Liver (tissue), 3 donors: ENCODE measurements around the gene EDRF1.

Source experiments
- TAF1 ChIP-seq: conservative IDR thresholded peaks from 2 replicates; pipeline ENCODE4 v1.6.1; 2016; ENCODE audit warnings: antibody characterized with exemption, mild to moderate bottlenecking
- YY1 ChIP-seq: IDR thresholded peaks from 2 replicates; pipeline ENCODE4 v1.6.1; 2016; ENCODE audit warnings: antibody characterized with exemption, mild to moderate bottlenecking
- TF ChIP-seq, protein P1 (sequence below): fragments of 150-350 bp; IDR thresholded peaks from 2 replicates; pipeline ENCODE4 v1.5.1; 2017; ENCODE audit warnings: improper control_type of control experiment, low read depth, low read length; ENCODE audit not compliant: missing input control
- TF ChIP-seq, protein P2 (sequence below): IDR thresholded peaks from 2 replicates; pipeline ENCODE4 v1.6.1; 2016; ENCODE audit warnings: antibody characterized with exemption, mild to moderate bottlenecking
- TF ChIP-seq, protein P3 (sequence below): IDR thresholded peaks from 2 replicates; pipeline ENCODE4 v1.6.1; 2016; ENCODE audit warnings: antibody characterized with exemption
- donor health status: healthy.
- donor health status: healthy.

DNA sequence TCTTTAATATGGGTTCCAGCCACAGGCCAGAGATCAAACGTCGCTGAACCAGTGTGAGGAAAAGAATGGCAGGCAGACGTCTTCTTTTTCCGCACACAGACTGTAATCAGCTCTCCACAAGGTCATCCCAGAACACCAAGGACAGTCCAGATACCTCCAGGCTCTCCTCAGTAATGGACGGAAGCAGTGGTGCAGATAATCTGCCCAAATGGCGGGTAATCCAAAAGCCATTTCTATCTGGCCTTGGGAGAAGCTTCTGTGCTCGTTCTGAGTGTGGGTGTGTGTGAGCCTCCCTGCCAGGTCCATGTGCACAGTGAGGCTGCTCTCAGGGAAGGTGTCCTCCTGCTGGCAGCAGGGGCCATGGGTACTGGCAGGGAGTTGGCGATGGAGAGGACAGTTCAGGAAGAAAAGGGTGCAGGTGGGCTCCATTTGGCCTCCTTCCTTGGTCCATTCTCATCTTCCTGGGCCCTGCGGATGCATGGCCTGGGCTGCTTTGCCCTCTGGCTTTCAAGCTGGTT lies 21.0 kb upstream of the EDRF1 start:
- TF ChIP-seq, protein P1, sequence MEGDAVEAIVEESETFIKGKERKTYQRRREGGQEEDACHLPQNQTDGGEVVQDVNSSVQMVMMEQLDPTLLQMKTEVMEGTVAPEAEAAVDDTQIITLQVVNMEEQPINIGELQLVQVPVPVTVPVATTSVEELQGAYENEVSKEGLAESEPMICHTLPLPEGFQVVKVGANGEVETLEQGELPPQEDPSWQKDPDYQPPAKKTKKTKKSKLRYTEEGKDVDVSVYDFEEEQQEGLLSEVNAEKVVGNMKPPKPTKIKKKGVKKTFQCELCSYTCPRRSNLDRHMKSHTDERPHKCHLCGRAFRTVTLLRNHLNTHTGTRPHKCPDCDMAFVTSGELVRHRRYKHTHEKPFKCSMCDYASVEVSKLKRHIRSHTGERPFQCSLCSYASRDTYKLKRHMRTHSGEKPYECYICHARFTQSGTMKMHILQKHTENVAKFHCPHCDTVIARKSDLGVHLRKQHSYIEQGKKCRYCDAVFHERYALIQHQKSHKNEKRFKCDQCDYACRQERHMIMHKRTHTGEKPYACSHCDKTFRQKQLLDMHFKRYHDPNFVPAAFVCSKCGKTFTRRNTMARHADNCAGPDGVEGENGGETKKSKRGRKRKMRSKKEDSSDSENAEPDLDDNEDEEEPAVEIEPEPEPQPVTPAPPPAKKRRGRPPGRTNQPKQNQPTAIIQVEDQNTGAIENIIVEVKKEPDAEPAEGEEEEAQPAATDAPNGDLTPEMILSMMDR = no peak
- TF ChIP-seq TAF1 (no peak), YY1 (no peak)
- TF ChIP-seq, protein P2, sequence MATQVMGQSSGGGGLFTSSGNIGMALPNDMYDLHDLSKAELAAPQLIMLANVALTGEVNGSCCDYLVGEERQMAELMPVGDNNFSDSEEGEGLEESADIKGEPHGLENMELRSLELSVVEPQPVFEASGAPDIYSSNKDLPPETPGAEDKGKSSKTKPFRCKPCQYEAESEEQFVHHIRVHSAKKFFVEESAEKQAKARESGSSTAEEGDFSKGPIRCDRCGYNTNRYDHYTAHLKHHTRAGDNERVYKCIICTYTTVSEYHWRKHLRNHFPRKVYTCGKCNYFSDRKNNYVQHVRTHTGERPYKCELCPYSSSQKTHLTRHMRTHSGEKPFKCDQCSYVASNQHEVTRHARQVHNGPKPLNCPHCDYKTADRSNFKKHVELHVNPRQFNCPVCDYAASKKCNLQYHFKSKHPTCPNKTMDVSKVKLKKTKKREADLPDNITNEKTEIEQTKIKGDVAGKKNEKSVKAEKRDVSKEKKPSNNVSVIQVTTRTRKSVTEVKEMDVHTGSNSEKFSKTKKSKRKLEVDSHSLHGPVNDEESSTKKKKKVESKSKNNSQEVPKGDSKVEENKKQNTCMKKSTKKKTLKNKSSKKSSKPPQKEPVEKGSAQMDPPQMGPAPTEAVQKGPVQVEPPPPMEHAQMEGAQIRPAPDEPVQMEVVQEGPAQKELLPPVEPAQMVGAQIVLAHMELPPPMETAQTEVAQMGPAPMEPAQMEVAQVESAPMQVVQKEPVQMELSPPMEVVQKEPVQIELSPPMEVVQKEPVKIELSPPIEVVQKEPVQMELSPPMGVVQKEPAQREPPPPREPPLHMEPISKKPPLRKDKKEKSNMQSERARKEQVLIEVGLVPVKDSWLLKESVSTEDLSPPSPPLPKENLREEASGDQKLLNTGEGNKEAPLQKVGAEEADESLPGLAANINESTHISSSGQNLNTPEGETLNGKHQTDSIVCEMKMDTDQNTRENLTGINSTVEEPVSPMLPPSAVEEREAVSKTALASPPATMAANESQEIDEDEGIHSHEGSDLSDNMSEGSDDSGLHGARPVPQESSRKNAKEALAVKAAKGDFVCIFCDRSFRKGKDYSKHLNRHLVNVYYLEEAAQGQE = no peak
- TF ChIP-seq, protein P3, sequence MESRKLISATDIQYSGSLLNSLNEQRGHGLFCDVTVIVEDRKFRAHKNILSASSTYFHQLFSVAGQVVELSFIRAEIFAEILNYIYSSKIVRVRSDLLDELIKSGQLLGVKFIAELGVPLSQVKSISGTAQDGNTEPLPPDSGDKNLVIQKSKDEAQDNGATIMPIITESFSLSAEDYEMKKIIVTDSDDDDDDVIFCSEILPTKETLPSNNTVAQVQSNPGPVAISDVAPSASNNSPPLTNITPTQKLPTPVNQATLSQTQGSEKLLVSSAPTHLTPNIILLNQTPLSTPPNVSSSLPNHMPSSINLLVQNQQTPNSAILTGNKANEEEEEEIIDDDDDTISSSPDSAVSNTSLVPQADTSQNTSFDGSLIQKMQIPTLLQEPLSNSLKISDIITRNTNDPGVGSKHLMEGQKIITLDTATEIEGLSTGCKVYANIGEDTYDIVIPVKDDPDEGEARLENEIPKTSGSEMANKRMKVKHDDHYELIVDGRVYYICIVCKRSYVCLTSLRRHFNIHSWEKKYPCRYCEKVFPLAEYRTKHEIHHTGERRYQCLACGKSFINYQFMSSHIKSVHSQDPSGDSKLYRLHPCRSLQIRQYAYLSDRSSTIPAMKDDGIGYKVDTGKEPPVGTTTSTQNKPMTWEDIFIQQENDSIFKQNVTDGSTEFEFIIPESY = no peak
